HG02840 (cell line): ENCODE measurements around the gene IL17RA.

Experiments used
- ATAC-seq: cut with Tn5 transposase; IDR thresholded peaks from one replicate; pipeline ENCODE4 v1.9.1; 2021; ENCODE audit warnings: mild to moderate bottlenecking, moderate library complexity, moderate number of reproducible peaks; ENCODE audit not compliant: unreplicated experiment, low FRiP score

Gene IL17RA

GRCh38 chr22:17105143-17106129 is 20.6 kb downstream of the IL17RA start:
- no peak for ATAC-seq

DNA sequence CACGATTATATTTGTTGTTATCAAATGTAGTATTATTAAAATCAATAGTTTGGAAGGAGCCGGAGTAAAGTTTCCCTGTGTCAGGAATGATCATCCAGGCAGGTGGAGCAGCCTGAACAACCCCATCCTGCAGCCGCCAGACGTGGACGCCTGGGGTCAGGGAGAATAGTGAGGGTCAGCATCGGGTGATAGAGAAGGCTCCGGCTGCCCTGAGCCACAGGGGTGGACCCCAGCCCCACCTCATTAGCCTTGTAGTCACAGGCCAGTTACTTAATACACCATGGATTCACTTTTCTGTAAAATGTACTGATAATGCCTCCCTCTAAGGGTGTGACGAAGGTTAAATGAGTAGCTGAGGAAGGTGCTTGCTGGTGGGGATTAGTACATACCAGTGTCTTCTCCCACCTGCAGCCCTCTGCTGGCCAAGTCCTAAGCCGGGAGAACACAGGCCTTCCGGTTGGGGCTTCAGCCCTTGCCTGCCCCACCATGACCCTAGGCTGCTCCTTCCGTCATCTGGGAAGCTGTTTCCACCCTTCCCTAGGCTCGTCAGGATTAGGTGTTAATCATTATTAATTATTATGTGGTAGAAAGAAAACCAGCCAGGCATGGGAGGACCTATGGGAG is 21.5 kb downstream of the IL17RA start:
- ATAC-seq, result no peak

DNA sequence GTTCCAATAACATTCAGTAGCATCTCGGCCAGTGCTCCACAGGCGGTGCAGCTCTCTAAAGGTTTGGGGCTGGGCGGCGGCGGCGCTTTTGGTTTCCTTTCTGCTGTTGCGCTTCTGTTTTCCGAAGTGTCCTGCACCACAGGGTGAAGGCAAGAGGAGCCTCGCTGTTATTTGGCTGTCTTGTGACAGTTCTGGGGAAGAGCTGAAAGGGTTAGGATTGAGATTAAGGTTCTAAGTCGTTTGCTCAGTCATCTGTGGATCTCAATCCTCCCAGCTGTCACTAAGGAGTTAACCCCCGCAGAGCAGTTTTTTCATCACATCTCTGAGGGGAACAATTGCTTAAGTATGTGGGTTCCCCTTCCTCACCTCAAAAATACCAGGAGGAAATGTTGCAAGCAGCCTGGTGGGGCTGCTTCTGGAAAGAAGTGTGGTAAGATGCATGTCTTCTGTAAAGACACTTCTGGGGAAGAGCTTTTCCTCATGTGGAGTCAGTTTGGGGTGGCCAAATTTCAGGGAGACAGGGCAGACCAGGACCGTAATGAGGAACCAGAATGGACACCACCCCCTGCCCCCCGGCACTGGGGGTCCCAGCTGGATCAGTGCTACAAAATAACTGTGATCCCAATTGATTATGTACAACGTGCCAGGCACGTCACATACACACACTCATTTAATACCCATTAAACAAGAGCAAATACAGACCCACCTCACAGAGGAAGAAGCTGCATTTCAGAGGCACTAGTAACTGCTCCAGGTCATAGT is 22.2 kb downstream of the IL17RA start:
- ATAC-seq, result no peak

- ATAC-seq, result no peak
These were observed 22.7 kb downstream of the IL17RA start for GRCh38 chr22:17107547-17107810.

DNA sequence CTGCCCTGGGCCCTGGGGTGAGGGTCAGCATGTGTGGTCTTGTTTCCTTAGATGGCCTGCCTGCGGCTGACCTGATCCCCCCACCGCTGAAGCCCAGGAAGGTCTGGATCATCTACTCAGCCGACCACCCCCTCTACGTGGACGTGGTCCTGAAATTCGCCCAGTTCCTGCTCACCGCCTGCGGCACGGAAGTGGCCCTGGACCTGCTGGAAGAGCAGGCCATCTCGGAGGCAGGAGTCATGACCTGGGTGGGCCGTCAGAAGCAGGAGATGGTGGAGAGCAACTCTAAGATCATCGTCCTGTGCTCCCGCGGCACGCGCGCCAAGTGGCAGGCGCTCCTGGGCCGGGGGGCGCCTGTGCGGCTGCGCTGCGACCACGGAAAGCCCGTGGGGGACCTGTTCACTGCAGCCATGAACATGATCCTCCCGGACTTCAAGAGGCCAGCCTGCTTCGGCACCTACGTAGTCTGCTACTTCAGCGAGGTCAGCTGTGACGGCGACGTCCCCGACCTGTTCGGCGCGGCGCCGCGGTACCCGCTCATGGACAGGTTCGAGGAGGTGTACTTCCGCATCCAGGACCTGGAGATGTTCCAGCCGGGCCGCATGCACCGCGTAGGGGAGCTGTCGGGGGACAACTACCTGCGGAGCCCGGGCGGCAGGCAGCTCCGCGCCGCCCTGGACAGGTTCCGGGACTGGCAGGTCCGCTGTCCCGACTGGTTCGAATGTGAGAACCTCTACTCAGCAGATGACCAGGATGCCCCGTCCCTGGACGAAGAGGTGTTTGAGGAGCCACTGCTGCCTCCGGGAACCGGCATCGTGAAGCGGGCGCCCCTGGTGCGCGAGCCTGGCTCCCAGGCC is 23.7 kb downstream of the IL17RA start:
- ATAC-seq, result no peak

DNA sequence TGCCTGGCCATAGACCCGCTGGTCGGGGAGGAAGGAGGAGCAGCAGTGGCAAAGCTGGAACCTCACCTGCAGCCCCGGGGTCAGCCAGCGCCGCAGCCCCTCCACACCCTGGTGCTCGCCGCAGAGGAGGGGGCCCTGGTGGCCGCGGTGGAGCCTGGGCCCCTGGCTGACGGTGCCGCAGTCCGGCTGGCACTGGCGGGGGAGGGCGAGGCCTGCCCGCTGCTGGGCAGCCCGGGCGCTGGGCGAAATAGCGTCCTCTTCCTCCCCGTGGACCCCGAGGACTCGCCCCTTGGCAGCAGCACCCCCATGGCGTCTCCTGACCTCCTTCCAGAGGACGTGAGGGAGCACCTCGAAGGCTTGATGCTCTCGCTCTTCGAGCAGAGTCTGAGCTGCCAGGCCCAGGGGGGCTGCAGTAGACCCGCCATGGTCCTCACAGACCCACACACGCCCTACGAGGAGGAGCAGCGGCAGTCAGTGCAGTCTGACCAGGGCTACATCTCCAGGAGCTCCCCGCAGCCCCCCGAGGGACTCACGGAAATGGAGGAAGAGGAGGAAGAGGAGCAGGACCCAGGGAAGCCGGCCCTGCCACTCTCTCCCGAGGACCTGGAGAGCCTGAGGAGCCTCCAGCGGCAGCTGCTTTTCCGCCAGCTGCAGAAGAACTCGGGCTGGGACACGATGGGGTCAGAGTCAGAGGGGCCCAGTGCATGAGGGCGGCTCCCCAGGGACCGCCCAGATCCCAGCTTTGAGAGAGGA is 24.5 kb downstream of the IL17RA start:
- no peak for ATAC-seq

GRCh38 chr22:17109976-17110375 is 25.2 kb downstream of the IL17RA start:
- no peak for ATAC-seq

DNA sequence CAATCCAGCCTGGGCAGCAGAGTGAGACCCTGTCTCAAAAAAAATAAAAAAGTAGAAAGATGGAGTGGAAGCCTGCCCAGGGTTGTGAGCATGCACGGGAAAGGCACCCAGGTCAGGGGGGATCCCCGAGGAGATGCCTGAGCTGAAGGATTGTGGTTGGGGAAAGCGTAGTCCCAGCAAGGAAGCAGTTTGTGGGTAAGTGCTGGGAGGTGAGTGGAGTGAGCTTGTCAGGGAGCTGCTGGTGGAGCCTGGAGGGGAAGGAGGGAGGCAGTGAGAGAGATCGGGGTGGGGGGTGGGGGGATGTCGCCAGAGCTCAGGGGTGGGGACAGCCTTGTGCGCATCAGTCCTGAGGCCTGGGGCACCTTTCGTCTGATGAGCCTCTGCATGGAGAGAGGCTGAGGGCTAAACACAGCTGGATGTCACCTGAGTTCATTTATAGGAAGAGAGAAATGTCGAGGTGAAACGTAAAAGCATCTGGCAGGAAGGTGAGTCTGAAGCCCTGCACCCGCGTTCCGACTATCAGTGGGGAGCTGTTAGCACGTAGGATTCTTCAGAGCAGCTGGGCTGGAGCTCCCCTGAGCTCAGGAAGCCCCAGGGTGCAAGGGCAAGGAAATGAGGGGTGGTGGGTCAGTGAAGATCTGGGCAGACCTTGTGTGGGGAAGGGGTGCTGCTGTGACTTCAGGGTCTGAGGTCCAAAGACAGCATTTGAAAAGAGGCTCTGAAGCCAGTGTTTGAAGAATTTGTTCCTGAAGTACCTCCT is 26.2 kb downstream of the IL17RA start:
- ATAC-seq, result no peak

DNA sequence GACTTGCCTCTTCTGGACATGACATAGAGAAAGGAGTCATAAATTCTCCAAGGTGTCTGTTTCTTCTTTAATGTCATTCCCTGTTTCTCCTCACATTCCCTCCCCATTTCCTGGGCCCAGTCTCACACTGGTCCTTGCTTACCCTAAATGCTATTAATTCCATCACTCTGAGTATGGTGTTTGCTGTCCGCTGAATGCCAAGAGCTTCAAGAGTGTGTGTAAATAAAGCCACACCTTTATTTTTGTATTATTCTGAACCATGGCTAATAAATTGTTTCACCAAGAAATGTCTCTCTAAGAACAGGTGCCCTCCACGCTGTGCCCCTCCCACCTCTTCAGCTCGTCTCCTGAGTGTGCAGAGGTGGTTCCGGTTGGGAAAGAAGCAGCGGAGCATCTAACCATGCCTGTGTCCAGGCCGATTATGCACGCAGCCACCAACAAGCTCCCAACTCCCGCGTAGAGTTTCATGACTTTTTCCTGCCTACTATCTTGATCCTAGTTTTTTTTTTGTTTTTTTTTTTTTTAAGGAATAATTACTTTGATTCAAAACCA is 27.8 kb downstream of the IL17RA start:
- no peak for ATAC-seq

GRCh38 chr22:17113600-17113999 is 28.8 kb downstream of the IL17RA start:
- ATAC-seq, result no peak

DNA sequence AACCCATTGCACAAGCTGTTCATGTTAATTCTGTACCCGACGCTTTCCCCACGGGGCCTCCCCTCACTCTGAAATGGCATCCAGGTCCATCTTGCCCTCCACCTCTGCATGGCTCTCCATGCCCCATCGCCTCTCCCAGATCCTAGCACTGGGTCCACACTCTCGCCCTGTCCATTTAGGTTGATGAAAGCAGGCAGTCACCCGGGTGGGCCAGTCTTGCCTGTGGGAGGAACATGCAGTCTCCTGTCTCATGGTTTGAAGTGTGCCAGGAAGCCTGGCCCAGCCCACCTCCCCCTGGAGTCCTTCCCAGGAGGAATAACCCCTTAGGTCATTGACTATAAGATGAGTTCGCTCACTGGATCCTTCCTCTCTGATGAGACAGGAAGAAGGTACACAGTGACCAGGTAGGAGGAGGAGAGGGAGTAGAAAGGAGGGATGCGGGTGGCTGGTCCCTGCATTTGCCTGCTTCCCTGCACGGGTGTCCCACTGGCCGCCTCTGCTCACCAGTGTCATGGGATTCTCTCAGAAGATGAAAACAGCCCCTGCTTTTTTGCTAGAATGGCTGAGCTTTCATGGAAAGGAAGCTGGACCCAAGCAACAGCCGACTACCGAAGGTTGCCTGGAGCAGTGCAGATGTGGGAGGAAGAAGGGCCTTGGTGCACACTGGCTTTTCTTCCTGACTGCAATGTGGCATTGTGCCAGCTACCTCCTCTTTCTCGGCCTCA is 29.5 kb downstream of the IL17RA start:
- no peak for ATAC-seq

GRCh38 chr22:17114898-17115235 is 30.1 kb downstream of the IL17RA start:
- ATAC-seq, result no peak

DNA sequence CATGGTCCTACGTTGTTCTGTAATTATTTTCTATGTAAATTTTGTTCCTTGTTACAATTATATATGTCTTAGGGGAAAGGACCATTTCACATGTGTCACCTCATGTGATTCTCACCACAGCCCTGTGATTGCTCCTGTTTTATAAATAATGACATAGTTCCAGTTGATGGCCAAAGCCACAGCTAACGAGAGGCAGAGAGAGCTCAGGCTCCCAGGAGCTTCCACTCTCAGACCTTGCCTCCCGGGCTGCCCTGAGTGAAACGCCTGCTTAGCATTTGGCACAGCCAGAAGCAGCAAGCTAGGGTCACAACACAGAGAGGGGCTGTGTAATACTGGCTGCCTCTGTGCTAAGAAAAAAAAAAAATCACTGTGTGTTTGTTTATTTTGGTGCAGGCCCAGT is 30.4 kb downstream of the IL17RA start:
- no peak for ATAC-seq

DNA sequence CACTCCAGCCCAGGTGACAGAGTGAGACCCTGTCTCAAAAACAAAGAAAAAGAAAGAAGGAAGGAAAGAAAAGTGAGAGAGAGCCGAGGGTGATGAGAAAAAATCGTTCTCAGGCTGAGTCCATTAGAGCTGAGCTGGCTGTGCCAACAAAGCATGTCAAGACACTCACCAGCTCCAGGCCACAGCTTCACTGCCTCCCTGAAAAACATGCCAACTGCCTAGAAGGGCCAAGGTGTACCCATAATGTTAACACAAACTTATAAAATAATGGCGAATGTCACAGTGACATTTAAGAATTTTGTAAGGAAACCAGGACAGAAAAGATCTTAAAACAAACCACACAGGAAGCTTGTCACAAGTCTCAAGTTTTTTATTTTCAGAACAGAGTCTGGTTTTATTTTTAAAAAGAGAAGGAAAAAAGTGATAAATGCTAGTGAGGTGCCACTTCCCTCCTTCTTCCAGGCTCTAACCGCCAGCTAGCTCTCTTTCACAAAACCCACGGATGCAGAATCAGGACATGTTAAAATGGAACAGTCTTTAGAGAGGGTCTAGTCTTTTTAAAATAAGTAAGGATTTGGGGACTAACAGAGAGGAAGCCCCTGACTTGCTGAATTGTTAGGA is 31.3 kb downstream of the IL17RA start:
- no peak for ATAC-seq

GRCh38 chr22:17116572-17117330 is 32.0 kb downstream of the IL17RA start:
- ATAC-seq, result no peak

GRCh38 chr22:17117400-17117799 is 32.6 kb downstream of the IL17RA start:
- ATAC-seq, result no peak

- no peak for ATAC-seq
These were observed 33.1 kb downstream of the IL17RA start for GRCh38 chr22:17117890-17118289.
